Measurements from ENCODE around the gene SLC20A1.

SLC20A1 gene

DNA sequence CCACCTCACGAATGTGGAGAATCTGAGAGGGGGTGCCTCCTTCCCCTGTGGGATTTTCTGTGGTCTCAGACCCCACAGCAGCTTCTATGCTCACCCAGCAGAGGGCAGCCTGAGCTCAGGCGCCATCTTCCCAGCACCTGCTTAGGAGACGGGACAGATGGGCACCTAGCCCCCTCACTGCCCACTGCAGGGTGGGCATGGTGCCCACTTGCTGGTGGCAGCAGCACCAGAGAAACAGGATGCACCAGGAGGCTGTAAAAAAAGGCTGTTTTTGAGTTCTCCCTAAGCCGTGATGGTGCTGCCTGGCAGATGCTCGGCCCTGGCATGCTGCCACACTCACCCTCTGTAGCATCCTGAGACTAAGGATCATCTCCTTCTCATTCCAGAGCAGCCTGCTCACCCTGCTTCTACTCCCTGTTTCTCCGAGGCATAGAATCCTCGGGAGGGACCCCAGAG lies 19.1 kb upstream of the SLC20A1 start:
- DNase-seq (ENCODE audit: low read depth), result peak; percentile 40

DNA sequence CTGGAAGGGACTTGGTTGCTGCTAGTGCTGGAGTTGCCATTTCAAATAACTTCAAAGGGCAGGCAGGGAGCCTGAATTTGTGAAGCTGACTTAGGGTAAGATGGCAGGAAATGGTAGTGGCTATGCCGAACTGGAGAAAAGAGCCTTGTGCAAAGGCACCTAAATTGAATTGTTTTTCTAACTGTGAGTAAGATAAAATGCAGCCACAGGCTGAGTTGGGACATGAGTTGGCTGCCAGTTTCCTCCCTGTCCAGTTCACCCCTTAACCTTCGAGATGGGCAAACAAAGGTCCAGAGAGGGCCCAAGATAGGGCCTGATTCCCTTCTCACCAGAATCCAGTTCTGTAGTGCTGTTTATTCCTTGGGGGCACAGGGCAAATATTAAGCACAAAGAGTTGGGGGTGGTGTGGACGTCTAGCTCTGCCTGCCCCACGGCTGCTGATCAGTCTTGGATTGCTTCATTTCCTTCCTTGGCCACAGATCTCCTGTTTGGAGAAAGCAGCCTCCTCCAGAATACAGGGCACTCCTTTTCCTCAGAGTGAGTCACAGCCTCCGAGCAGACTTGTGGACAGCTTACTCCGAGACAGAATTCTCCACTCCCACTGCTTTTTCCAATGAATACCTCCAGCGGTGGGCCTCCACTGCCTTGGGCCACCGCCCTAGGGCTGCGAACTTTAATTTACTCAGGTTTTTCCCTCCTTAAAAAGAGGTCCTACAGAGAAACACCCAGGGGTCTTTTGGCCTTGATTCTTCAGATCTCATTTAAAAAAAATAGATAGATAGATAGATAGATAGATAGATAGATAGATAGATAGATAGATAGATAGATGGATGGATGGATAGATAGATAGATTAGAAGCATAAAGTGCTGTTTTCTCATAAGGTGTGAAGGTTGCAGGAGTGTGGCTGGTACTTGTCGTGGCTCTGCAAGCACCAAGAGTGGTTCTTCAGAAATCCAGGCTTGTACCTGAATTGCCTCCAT lies 18.4 kb upstream of the SLC20A1 start:
- no peak for DNase-seq (ENCODE audit: low read depth)

DNA sequence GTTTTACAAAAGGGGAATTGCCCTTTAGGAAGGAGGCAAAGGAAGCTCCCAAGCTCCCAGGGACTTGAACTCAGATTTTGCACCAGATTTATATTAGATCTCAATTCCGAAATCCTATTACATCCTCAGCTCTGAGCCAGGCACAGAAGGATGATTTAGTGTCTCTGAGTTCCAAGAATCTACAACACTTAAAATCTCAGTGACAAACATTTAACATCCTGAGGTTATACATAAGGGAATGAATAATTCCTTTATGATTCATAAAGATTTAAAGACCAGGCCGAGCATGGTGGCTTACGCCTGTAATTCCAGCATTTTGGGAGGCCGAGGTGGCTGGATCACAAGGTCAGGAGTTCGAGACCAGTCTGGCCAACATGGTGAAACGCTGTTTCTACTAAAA lies 16.5 kb upstream of the SLC20A1 start:
- DNase-seq (ENCODE audit: low read depth), result no peak

DNA sequence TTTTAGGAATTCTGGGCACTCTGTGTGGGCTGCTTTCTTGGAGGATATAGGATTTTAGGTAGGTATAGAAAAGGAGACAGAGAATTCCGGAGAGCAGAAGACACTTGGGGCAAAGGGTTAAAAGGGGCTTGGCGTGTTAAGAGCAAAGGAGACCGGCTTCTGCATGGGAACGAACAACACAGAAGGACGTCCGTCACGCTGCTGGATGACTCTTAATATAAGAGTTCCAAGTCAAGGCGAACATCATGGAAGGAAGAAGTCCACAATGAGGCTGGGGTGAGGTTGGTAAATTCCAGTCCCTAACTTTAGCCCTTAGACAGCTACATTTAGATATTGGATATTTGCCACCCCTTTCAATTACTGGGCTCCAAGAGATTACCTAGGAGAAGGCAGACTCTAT lies 15.9 kb upstream of the SLC20A1 start:
- DNase-seq (ENCODE audit: low read depth), result no peak

GRCh38 chr2:112630268-112630667 lies 15.5 kb upstream of the SLC20A1 start:
- DNase-seq (ENCODE audit: low read depth), result no peak

- no peak for DNase-seq (ENCODE audit: low read depth)
Measured at GRCh38 chr2:112633708-112634107, 12.0 kb upstream of the SLC20A1 start.

- no peak for DNase-seq (ENCODE audit: low read depth)
Measured at GRCh38 chr2:112634153-112634873, 11.4 kb upstream of the SLC20A1 start.

DNA sequence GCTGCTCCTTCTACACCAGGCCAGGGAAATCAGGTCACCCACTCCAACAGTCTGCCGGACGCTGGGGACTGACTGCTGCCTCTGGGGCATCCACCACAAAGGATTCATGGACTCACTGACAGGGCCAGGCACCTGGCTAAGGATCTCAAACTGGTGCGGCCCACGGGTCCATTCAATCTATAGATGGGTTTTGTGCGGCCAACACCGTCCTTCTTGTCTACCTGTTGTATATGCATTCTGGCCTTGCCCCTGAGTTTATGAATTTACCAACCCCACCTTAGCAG lies 10.9 kb upstream of the SLC20A1 start:
- DNase-seq (ENCODE audit: low read depth), result no peak

- no peak for DNase-seq (ENCODE audit: low read depth)
Measured at GRCh38 chr2:112636605-112637288, 9.0 kb upstream of the SLC20A1 start.

DNA sequence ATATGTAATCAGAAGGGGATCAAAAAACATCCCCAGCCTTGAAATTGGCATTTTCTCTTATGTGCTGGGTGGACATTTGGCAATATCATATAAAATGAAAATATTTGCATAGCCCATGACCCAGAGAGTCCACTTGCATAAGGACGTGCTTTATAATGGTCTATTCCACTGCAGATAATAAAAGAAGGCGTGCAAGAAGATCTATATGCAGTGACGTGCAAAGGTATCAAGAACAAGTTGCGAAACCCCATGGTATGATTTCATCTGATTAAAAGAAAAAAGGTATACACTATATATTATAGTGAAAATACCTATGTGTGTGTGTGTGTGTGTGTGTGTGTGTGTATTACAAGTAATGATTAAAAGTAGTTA lies 8.5 kb upstream of the SLC20A1 start:
- DNase-seq (ENCODE audit: low read depth), result no peak

- DNase-seq (ENCODE audit: low read depth), result no peak
Measured at GRCh38 chr2:112639936-112640335, 5.8 kb upstream of the SLC20A1 start.

DNA sequence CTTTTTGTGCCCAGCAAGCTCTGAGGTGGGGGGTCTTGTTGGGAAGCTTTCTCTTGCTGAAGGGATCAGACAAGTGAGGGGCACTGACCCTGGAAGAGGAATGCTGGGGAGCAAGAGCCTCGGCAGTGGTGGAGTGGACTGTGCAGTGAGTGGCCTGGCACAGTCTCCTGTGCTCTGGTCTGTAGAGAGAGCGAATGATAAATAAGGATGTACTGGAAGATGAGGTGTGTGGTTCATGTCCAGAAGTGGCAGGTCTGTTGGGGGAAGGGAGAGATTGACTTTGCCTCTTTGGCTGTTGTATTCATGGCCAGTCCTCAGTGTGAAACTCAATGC lies 5.3 kb upstream of the SLC20A1 start:
- no peak for DNase-seq (ENCODE audit: low read depth)

DNA sequence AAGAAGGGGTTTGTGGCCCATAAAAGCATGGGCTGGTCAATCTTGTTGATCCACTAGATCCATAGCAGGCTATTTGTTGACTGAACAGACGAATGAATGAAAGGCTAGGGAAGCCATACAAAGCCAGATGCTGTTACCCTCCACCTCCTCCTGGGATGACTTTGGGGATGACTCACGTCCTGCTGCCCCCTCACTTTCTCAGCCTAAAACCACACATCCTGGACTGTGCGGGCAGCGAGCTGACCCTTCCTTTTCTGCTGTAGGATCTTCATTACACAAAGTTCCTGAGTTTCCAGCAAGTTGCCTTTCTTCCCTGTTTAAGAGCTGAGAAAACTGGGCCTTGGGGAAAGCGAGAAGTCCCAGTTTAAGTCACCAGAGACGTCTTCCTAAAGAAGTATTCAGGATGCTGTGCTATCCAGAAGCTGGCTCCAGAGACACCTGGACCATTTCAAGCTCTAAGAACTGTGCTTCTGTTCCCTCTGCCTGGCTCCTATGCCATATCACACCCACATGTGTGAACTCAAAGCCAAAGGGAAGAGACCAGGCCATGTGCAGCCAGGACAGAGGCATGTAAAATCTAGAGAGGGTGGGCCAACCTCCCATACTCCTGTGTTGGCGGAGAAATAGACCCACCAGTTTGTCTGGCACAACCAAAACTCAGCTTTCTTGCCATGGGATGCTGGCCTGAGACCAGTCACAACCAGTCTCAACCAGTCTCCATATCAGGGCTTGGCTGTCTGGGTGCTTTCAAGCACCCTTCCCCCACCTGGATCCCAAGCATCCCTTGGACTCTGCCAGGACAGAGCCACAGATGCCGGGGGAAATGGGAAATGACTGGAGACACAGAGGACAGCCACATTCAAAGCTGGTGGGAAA lies 4.7 kb upstream of the SLC20A1 start:
- no peak for DNase-seq (ENCODE audit: low read depth)

GRCh38 chr2:112641701-112642100 lies 4.0 kb upstream of the SLC20A1 start:
- no peak for DNase-seq (ENCODE audit: low read depth)

DNA sequence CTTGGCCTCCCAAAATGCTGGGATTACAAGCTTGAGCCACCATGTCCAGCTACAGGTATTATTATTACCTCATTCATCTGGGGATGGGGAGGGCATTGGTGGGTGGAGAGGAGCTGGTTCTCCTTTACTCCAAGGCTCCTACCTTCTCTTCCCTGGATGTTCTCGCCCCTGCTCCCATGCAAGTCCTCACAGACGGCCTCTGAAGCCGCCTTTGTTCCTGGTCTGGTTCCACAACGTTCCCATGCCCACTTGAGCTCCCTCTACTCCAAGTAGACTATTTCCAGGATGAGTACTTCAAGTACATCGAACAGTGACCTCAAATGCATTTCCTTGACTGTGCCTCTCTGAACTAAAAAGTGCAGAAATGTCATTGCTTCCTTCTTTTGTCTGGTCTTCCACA lies 3.2 kb upstream of the SLC20A1 start:
- no peak for DNase-seq (ENCODE audit: low read depth)

GRCh38 chr2:112642966-112643365 lies 2.8 kb upstream of the SLC20A1 start:
- DNase-seq (ENCODE audit: low read depth), result no peak

GRCh38 chr2:112643488-112643887 lies 2.3 kb upstream of the SLC20A1 start:
- DNase-seq (ENCODE audit: low read depth), result no peak

GRCh38 chr2:112644155-112644932 lies 1.4 kb upstream of the SLC20A1 start:
- no peak for DNase-seq (ENCODE audit: low read depth)

GRCh38 chr2:112644933-112645309 lies 818 bp upstream of the SLC20A1 start:
- DNase-seq (ENCODE audit: low read depth), result no peak

DNA sequence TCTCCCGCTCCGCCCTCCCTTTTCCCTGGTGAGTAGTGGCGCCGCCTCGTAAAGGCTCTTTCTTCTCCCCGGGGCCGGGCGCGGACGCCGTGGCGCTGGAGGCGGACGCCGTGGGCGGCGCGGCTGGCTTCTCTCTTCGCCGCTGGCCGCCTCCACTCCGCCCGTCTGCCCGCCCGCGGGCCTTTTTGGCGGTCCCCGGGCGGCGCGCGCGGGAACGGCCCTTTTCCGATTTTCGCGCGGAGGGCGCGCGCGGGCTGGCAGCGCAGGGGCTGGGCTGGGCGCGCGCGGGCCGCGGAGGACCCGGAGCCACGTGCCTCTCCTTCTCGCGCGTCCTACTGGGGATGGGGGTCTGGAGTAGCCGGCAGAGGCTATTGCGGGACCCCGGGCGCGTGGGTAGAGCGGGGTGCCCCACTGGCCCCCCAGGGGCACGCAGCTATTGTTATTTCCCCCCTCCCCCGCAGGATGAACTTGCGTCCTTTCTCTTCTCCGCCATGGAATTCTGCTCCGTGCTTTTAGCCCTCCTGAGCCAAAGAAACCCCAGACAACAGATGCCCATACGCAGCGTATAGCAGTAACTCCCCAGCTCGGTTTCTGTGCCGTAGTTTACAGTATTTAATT lies 472 bp downstream of the SLC20A1 start:
- no peak for DNase-seq (ENCODE audit: low read depth)
